UCSD-AML1 (cell line): ENCODE measurements around the gene GAREM1.
A peak's percentile ranks its signal among the peaks of the same experiment; 100 is the strongest.

Source experiments
- DNase-seq: peaks from one replicate; lab custom pipeline; 2025; ENCODE audit not compliant: unreplicated experiment; lab: John Stamatoyannopoulos, UW

Gene GAREM1

DNA sequence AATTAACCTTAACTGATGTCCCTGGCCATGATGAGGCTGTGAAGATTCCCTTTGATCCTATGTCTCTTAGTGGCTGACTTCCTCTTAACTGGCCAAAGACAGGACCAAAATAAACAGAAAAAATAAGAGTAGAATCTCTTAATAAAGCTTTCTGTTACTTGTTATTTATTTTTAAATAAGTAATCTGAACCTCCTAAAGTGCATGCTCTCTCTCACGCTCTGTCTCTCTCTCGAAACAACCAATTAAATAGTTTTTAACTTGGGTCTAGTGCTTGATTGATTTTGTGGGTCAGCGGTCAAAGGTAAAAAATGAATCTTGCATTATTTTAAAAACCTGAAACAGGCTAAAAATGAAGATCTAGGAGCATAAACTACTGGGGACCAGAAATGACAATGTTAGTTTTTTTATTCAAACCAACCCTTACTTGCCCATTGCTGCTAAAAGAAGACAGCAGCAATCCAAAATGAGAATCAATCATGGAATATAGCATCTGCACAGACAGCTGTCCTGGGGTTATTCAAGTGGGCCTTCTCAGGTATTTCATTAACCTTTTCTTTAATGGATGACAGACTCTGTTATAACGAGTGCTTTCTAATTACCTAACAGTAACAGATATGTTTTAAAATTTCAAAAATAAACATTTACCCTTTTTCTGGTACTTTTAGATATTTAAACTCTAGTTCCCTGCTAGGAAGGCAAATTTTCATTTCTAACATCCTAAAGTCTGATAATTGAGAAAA lies 11.2 kb downstream of the GAREM1 start:
- no peak for DNase-seq

GRCh38 chr18:32455361-32455760 lies 15.3 kb downstream of the GAREM1 start:
- DNase-seq = no peak

DNA sequence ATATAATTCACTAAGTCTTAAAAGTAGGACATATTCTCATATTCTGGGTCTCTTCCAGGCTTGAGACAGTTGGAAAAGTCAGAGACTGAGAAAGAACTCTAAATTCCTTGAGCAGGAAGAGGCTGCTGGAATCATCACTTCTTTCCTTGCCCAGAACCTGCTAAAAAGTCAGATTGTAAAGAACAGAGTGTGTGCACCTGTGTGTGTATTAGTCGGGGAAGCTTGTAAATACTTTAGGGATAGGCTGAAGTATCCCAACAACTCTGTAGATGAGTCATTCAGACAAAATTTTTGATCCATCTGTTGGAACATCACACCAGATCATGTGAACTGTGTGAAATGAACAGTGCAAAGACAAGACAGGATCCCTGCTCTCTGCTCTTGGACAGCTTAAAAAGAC lies 16.1 kb downstream of the GAREM1 start:
- no peak for DNase-seq

GRCh38 chr18:32450874-32451273 lies 19.8 kb downstream of the GAREM1 start:
- no peak for DNase-seq

- no peak for DNase-seq
Measured at GRCh38 chr18:32450026-32450691, 20.5 kb downstream of the GAREM1 start.

- DNase-seq = no peak
Measured at GRCh38 chr18:32446780-32447179, 23.9 kb downstream of the GAREM1 start.

GRCh38 chr18:32445846-32446245 lies 24.8 kb downstream of the GAREM1 start:
- DNase-seq = no peak

DNA sequence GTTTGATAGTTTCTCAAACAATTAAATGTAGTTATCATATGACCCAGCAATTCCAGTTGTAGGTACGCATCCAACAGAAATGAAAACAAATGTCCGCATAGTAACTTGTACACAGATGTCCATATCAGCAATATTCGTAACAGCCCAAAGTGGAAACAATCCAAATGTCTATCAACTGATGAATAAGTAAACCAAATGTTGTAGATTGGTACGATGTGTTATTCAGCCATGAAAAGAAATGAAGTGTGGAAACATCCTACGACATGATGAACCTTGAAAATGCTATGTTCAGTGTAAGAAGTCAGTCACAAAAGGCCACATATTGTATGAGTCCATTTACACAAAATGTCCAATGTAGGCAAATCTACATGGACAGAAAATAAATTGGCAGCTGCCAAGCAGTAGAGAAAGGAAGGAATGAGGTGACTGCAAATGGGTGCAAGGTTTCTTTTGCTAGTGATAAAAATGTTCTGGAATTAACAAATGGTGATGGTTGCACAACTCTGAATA lies 26.9 kb downstream of the GAREM1 start:
- DNase-seq = no peak

GRCh38 chr18:32443033-32443705 lies 27.5 kb downstream of the GAREM1 start:
- no peak for DNase-seq

- no peak for DNase-seq
Measured at GRCh38 chr18:32442575-32442974, 28.1 kb downstream of the GAREM1 start.

- no peak for DNase-seq
Measured at GRCh38 chr18:32441533-32441932, 29.1 kb downstream of the GAREM1 start.

- DNase-seq = no peak
Measured at GRCh38 chr18:32440518-32440917, 30.2 kb downstream of the GAREM1 start.

- DNase-seq = peak; percentile 10
Measured at GRCh38 chr18:32439802-32440201, 30.9 kb downstream of the GAREM1 start.

- no peak for DNase-seq
Measured at GRCh38 chr18:32439241-32439640, 31.4 kb downstream of the GAREM1 start.

- DNase-seq = no peak
Measured at GRCh38 chr18:32438173-32438572, 32.5 kb downstream of the GAREM1 start.

- no peak for DNase-seq
Measured at GRCh38 chr18:32437100-32437834, 33.4 kb downstream of the GAREM1 start.

DNA sequence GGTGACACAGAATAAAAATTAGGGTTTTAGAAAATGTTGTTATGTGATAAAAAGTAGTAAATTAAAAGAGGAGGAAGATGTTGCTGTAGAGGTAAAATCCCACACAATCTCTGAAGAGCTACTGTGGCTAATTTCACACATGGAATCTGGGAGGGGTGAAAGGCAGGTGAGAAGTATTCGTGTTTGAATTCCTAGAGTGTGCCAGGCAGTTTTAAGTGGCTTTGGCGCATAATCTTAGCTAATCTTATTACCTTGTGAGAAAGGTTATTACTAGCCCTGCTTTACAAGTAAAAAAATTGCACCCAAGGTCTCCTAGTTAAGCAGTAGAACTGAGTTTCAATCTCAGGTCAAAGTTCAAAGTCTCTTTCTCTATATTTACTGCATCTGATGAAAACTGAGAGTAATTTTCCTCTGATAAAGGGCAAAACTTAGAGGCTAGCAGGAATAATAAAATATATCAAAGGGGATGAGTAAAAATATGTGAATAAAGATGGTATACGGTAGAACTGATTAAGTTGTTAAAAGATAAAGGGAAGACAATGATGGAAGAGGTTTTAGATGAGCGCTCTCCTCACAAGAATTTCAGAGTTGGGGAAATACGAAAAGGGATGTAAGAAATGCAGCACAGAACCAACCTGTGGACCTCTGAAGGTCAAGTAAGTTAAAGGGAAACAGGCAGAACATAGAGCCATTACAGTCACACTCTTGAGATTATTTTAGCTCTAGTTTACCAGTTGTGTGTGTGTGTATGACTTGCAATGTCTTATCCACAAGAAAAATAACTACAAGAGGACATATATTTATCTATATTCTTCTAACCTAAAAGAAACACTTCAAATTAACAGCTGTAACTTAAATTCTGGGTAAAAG lies 34.8 kb downstream of the GAREM1 start:
- DNase-seq = no peak

DNA sequence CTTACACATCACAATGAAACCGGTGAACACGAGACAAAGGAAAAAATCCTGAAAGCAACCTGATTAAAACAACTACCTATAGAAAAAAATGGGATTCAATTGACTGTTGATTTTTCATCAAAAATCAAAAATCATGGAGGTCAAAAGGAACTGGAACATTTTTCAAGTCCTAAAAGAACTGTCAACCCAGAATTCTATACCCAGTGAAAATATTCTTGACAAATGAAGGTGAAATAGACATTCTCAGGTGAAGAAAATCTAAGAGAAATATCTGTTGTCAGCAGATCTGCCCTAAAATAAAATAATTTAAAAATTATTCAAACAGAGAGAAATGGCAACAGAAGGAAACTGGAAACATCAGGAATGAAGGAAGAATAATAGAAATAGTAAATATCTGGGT lies 38.9 kb downstream of the GAREM1 start:
- no peak for DNase-seq

GRCh38 chr18:32429402-32429801 lies 41.3 kb downstream of the GAREM1 start:
- DNase-seq = no peak
